Keratinocyte (primary cell): ENCODE data around the gene ADAMTS1.

Experiments
- CTCF ChIP-seq, 3 experiments: IDR thresholded peaks in 1 of 3; conservative IDR thresholded peaks in 1 of 3; optimal IDR thresholded peaks in 1 of 3; 2 replicates in 2 of 3; 3 replicates in 1 of 3; pipeline versions ENCODE3 to v1.5.1; 2011; ENCODE audit warnings: low read length in 3 of 3, mild to moderate bottlenecking in 3 of 3, moderate library complexity in 2 of 3, control low read depth in 1 of 3, inconsistent platforms in 1 of 3; ENCODE audit not compliant: insufficient read depth in 2 of 3; ENCODE audit errors: extremely low read depth in 1 of 3
- EZH2 ChIP-seq: IDR thresholded peaks from one replicate; pipeline ENCODE4 v1.6.1; 2012; ENCODE audit warnings: inconsistent platforms, mild to moderate bottlenecking, low read length, moderate library complexity

DNA sequence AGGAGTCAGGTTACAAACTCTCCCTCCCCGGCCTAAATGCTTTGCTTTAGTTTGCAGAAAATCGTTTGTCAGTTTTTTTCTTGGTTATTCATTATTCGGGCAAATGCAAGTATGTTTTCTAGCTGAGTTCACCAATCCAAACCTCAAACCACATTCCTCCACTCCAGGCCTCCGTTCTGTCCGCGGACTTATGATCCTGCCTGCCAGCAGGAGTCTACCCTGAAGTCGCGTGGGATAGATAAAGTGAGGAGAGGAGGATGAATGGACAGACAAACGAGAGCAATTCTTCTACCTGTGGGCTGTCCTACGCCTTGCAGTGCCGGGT is 1.3 kb downstream of the ADAMTS1 start:
- no peak for TF ChIP-seq CTCF (optimal IDR thresholded peaks at IDR 0.05 in 1 of 3, IDR thresholded peaks at IDR 0.05 in 1 of 3, conservative IDR thresholded peaks at IDR 0.05 in 1 of 3; ENCODE audit: extremely low read depth in 1 of 3, insufficient read depth in 2 of 3, low read length in 3 of 3)
- no peak for TF ChIP-seq EZH2
